Measurements from ENCODE around the gene MZF1.

The MZF1 gene

DNA sequence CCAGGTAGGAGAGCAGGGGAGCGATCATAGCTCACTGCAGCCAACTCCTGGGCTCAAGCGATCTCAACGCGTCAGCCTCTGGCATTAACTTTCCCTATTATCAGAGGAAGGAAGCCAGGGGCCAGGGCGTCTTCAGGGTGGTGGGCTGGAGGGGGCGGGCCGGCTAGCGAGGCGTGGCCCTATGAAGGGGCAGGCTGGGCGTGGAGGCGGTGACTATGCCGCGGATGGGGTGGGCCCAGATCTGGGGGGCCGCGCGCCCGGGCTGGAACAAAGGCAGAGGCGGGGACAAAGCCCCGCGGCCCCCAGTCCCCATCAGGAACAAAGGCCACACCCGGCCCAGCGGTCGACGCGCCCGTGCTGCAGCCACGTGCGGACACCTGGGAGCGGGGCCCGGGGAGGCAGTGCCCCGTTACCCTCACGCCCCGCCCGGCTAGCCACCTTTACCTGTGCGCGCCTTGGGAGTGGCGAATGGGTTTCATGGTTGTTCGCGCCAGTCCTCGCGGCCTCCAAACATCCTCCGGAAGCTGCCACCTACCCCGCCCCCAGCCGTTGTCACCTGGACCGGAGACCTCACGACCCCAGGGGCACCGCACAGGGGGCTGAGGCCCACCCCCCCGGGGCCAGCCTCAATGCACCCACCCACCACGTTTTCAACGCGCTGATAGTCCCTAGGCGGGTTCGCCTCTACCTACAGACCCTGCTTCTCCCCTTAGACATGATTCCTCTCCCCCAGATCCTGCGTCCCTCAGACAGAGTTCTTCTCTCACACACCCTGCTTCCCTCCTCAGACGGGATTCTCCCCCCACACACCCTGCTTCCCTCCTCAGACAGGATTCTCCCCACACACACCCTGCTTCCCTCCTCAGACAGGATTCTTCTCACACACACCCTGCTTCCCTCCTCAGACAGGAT lies 34.6 kb downstream of the MZF1 start:
- DNase-seq: peak; percentile 22 to 51

DNA sequence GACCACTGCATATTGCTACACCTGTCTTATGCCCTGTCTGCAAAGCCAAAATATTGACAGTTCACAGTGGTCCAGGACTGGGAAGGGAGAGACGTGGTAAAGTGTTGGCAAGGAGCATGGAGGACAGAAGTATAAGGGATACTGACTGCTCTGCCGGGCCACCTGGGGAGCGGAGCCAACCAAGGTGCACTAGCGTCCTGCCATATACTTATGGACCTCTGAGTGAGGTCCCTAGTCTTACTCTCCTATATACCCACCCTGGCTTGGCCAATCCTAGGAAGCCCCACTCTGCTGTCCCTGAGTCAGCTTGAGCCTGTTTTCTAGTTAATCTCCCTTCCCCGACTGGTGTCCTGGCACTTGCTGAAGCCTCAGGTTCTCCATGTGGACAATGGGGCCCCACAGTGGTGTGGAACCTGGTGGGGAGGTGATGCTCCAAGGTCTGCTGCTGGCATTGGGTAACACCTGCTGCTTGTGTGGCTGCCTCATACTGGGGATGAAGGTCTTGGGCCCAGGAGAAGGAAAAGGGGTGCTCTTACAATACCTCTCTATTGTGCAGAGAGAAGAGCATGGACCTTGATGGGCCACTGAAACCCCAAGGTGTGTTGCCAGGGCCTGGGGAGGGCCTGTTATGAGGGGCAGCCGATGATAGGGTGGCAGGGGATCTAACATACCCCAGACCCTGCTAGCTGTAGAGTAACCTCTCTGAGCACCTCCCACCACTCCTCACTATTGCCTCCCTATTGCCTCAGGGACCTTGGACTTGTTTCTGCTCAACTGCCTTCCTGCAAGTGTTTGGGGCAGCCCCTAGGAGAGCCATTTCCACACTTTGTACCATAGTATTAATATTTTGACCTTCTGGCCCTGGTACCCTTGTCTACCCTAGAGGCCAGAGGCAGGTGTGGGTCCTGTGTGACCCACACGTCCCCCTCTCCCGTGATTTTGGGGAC lies 36.0 kb downstream of the MZF1 start:
- DNase-seq: no peak

DNA sequence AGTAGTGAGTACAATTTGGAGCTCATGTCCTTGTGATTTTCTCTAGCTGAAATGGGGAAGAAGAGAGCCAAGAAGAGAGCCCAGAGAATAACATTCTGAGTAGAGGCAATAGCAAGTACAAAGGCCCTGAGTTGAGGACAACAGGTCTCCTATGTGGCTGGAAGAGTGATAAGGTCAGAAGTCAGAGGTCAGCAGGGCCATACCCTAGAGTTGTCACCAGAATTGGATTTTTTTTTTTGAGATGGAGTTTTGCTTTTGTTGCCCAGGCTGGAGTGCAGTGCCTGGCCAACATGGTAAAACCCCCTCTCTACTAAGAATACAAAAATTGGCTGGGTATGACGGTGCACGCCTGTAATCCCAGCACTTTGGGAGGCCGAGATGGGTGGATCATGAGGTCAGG lies 37.3 kb downstream of the MZF1 start:
- DNase-seq: no peak

DNA sequence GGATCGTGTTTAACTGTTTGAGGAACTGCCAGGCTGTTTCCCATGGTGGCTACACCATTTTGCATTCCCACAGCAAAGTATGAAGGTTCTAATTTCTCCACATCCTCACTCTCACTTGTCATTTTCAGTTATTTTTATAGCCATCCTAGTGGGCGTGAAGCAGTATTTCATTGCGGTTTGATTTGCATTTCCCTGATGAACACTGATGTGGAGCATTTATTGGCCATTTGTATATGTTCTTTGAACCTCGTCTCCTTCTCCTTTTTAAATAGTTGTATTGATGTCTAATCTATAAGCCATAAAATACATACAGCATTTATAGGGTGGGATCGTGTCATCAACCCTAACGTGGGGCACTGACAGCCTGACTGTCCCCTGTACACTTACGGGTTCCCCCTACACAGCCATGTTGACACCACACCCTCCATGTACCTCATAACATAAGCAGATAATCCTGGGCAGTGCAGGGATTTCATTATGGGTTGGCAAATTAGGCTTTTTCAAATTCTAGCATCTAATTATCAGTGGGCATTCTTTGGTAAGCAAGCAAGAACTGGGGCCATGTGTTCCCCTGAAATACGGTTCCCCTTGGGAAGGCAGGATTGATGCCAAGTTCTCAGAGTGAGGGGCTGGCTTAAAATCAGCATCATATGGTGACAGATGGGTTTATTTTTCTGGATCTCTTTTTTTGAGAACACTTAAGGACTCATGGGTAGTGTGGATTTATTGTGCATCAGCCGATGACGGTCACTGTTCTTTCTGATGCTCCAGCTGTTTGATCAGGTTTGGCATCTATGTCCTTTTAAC lies 41.9 kb downstream of the MZF1 start:
- DNase-seq: no peak

DNA sequence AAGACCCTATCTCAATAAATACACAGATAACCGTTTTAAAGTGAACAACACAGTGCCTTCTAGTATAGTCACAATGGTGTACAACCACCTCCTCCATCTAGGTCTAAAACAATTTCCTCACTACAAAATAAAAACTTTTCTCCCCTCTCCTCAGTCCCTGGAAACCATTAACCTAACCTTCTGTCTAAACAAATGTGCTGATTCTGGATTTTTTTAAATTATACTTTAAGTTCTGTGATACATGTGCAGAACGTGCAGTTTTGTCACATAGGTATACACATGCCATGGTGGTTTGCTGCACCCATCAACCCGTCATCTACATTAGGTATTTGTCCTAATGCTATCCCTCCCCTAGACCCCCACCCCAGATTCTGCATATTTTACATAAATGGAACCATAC lies 43.7 kb downstream of the MZF1 start:
- no peak for DNase-seq

DNA sequence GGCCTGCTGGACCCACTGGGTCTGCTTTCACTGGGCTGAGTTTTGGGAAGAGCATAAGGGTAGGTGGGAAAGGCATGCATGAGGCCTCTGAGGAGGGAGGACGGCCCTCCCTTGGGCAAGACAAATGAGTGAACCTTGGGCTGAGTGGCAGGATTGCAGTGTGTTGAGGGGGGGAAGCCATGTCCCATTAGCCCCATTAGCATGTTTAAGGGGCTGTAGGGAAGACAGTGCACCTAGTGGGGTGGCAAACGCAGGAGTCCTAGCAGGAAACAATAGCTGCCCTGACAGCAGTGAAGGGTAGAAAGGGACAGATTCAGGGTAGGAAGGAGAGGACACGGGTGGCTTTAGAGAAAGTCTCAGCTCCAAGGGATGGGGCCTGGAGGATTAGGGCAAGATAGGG lies 50.4 kb downstream of the MZF1 start:
- DNase-seq: no peak

DNA sequence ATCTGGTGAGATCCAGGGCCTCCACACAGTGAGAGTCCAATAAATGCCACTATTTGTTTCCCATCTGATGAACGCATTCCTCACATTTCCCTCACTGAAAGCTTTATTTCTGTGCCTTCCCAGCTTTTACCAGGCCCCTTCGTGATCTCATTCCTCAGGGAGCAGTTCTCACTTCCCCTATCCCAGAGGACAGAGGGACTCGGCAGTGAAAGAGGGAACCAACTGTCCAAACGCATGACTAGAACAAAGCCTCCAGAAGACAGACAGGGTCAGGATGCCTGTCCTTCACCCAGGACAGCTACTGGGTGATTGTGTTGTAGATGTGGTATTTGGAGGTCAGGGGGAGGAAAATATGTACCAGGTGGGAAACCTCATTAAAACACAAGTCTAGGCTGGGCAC lies 51.5 kb downstream of the MZF1 start:
- no peak for DNase-seq

DNA sequence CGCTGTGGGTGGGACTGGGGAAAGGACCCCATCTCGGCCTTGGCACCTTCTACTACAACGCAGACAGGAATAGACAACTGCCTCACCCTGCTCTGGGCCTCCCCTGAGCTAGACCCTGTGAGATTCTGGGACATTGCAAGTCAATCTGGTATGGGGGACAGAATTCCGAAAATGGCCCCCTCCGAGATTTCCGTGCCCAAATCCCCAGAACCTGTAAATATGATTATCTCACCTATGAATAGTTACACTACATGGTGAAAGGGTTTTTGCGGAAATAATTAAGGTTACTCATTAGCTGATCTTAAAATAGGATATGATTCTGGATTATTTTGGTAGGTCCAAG lies 52.9 kb downstream of the MZF1 start:
- DNase-seq: no peak

DNA sequence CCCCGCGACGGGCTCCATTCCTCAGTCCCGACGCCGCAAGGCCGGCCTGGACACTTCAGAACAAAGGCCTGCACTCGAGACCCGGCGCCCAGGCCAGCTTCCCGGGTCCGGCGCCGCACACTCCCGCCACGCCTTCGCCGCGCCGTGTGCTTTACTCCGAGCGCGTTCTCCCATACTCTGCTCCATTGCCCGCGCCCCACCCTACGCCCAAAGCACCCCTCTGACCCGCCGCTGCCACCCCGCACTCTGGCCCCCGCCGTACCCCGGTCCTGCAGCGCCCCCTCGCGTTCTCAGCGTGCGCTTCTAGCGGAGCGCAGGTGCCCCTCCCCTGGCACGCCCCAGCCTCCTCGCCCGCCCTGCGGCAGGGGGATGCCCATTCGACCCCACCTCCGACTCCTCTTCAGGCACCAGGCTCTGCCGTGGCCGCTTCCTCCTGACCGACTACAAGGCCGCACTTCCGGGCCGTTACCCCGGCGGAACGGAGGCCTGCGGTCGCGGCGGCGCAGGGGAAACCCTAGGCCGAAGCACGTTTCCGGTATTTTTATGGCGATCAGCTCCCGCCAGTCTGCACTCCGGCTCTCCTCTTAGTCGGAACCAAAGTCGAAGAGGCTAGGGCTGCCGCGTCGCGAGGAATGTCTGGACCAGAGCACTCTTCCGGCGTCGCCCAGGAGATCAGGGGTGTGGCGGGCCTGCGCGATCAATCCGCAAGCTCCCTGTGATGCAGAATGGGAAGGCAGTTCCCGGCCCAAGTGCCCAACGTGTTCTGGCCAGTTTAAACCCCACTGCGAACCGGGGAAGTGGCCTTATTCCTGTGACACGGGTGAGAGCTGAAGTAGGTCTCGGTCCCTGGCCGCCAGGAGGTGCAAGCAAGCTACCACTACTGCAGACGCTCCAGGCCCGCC lies 53.5 kb downstream of the MZF1 start, which contains the start of gene ZBTB45:
Gene ZBTB45 (minus strand): TSS at position 456 of the 902 bp plus-strand sequence. CDS start 2,137 bp downstream, outside the sequence.
- peak; percentile 92 to 93 for DNase-seq

DNA sequence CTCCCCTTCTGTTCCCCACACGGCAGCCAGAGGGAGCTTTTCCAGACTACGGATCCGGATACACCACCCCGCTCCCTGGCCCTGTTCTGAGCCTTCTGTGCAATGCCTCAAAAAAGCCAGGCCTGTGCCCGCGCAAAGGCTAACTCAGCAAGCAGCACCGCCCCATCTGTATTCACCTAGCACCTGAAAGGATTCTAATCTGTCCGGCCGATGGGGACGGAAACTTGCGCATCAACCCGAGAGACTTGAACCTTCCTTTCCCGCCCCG lies 54.1 kb downstream of the MZF1 start:
- DNase-seq: peak; percentile 43 to 56

DNA sequence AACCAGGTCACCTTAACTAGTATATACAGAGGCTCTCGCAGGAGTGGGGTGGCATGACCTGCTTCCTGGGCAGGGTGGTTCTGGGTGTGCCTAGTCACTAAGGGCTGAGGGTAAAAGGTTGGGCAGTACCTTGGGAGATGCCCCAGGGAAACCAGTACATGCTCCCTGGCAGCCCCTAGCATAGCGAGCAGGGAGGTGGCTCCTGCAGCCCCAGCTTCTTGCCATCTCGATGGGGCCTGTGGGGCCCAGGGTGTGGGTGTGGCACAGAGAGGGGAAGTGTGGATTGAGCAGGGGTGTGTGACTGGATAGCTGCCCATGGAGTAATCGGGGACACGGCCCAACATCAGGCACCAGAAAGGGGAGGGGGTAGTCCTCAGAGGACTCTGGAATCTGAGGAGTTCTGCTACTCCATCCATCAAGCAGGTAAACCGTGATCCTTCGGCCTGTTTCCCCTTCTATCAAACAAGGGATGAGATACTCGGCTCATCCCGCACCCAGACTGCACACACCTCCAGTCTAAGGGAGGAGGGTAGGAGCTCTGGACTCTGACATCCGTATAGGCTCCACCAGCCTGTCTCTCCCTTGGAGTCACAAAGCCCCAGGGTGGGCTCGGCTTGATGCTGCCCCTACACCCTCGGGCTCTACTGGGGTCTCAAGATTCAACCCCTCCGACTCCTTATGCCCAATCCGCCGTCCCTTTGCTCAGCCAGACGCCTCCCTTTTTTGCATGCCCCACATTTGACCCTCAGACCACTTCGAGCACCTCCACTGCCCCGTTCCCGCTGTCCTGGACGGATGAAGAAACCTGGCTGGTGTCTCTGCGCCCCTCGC lies 54.7 kb downstream of the MZF1 start:
- DNase-seq: no peak

DNA sequence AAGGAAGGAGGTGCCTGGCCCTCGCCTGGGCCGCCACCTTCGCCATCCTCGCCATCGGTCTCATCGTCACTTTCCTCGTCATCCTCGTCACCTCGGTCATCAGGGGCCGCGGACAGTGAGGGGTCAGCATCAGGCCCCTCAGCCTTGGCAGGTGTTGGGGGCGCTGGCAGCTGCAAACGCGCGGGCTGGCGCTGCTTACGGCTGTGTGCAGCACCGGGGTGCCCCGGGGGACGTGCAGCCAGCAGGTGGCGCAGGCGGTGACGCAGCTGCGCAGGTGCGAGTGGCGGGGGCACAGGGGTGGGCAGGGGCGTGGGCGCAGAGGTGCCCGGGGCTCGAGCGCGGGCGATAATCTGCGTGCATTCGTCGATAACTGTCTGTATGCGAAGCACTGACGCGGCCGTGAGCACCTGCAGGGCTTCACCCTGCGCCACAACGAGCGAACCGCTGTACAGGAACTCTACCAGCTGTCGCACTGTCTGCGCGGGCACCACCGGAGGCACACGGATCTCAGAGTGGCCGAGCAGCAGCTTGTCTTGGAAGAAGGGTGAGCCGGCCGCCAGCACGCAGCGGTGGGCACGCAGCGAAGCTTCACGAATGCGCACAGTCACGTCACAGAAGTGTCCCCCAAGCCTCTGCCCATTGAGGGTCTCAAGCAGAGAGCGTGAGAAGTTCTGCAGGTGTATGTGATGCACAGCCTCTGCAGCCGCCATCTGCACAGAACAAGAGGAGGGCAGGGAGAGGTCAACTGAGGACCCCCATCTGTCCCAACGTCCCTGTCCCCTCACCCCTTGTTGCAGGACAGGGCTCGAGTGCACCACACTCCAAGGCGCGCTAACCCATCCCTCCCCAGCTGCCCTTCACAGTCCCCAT lies 55.9 kb downstream of the MZF1 start:
- no peak for DNase-seq

DNA sequence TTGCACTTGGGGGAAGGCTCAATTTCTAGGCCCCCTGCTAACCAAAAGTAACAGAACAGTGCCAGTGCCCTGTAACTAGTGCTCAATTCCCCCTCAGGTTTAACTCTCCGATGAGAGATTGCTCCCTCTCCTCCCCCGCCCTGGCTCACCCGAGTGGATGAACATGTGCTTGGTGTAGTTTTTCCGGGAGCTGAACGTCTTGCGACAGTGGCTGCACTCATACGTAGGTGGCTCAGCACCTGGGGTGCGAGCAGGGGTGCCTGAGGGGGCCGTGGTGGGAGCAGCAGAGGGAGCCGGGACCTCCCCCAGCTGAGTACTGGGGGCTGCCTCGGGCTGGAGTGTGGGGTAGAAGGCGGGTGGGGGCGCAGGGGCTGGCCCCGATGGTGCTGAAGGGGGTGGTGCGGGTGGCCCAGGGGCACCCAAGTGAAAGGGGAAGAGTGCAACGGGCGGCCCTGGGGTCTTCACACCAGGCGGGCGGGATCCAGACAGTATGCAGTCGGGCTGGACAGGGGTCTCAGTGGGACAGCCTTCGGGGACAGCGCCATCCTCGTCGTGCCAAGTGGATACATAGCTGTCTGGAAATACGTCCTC lies 56.8 kb downstream of the MZF1 start:
- DNase-seq: no peak

DNA sequence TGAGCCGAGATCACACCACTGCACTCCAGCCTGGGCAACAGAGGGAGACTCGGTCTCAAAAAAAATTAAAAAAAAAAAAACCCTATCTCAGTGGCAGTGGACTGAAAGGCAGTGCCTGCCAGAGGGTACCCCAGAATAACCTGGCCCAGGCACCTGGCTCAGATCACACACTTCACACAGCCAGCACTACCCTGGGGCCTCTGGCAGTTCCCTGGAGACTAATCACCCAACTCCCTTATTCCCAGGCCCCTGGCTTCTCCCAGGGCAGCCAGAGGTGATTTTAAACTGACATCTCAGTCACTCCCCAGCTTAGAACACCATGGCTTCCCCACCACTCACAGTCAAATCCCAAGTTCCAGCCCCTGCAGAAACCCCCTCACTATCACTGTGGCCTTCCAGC lies 57.9 kb downstream of the MZF1 start:
- no peak for DNase-seq

DNA sequence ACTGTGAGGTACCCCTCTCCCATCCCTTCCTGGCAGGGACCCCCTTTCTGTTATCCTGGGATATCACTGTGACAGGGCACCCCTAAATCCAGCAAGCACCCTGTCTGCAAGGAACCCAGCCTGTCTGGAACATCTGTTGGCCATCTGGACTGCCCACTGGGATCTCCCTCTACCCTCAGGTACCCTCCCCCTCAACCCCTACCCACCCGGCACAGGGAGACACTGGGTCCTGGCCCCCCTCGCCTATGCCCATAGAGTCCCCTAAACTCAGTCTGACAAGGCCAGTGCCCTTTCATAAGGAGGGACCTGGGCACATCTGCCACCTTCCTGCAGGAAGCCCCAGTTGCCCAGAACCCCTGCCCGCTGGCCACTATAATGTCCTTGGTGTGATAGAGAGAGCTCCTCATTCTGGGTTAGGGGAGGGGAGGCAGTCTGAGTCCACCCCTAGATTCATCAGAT lies 58.5 kb downstream of the MZF1 start:
- DNase-seq: no peak

DNA sequence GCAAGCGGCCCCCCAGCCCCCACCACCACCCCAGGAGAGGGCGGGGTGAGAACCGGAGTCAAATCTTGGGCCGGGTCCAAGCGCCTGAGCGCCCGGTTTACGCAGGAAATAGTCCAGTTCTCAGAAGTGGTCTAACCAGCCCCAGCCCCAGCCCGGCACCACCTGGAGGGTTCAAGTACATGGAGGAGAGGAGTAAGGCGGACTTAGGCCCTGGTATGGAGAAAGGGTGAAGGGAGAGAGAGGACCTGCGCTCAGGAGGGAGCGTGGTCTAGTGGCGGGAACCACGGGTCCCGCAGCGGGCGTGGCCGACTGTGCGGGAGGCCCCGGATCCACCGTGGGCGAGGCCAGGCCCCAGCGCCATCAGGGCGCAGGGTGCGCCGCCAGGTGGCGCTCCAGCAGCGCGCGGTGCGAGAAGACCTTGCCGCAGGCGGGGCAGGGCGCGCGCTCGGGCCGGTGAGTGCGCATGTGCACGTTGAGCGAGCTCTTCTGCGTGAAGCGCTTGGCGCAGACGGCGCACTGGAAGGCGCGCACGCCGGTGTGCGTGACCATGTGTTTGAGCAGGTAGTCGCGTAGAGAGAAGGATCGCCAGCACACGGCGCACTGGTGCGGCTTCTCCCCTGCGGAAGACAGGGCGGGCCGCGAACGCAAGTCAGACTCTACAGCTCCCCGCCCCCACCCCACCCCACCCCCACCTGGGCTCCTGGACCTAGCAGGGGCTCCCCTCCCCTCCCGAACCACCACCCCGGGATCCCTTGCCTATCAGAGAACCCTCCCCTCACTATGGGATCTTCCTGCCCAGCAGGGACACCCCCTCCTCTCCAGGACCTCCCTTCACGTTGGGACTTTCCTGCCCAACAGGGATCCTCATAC lies 59.2 kb downstream of the MZF1 start:
- DNase-seq: peak; percentile 92 to 95

DNA sequence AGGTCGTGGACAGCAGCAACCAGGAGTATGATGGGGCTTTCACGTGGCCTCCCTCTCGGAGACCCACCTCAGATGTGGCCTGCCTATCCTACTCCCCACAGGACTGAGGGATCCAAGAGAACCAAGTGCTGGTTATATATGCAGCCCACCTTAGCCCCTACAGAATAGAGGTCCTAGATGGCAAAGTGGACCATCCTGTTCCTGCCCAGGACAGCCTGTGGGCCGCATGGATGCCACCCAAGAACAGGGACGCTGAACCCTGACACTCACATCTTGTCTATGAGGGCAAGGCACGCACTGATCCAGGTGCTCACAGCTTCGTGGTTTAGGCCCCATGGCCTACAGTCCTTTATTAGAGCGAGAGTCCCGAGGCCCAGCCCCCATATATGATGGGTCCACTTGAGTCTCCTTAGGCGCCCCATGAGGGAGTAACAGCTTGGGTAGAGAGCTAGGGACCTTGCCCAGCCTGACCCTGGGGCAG lies 59.9 kb downstream of the MZF1 start:
- DNase-seq: no peak
